Measurements from ENCODE around the gene GAK. TPM values are rescaled to one million over a fixed set of nuclear protein-coding genes. Genes with fewer than 3 reads are reported as not detected.

GAK gene
- polyA plus RNA-seq, 1 of the 3 experiments (the other 2 are of a cell fraction) = 35.9 TPM

- TF ChIP-seq TEAD4 (IDR thresholded peaks at IDR 0.05; ENCODE audit: borderline replicate concordance, insufficient read depth) (no peak), MXI1 (IDR thresholded peaks at IDR 0.05; ENCODE audit: low read depth, low read length) (no peak), JUND (IDR thresholded peaks at IDR 0.05) (no peak), RFX5 (IDR thresholded peaks at IDR 0.05; ENCODE audit: low read length) (no peak), RCOR1 (IDR thresholded peaks at IDR 0.05; ENCODE audit: low read length) (no peak), IRF3 (IDR thresholded peaks at IDR 0.05; ENCODE audit: low read depth, low read length) (no peak)
These were observed 56.2 kb downstream of the GAK start (continued) for GRCh38 chr4:875818-876423.

- H3K9ac ChIP-seq = no peak overlapping the region
- ChIA-PET POLR2A (no interaction called here), CTCF (no interaction called here)
- no peaks in the 10 kb centered on the region for H3K27me3 ChIP-seq (ENCODE audit: insufficient read depth)
- peaks cover 22 to 56% of the 10 kb centered on the region in 2 experiments for H3K36me3 ChIP-seq (replicated peaks in 1 of 2; ENCODE audit: control insufficient read depth in 1 of 2, insufficient read depth in 2 of 2, low read length in 1 of 2)
- H3F3A ChIP-seq (replicated peaks; ENCODE audit: insufficient read depth) = peaks cover under 1% of the 10 kb centered on the region
- 94% methylated on average over 15 of the region's 17 CpGs for WGBS (ENCODE audit: low lambda C conversion rate)
- H3K4me3 ChIP-seq (ENCODE audit: low read depth in 2 of 2, low read length in 1 of 2) = no peak overlapping the region
- H2AFZ ChIP-seq (ENCODE audit: low read depth) = no peak overlapping the region
- H3K9me3 ChIP-seq = no peaks in the 10 kb centered on the region
- H3K4me1 ChIP-seq (ENCODE audit: control insufficient read depth in 1 of 2, insufficient read depth in 2 of 2, low read depth in 1 of 2, low read length in 1 of 2) = no peaks in the 10 kb centered on the region
- no peak for DNase-seq
- TF ChIP-seq FOSL2 (IDR thresholded peaks at IDR 0.05; ENCODE audit: borderline replicate concordance, low read depth) = no peak
- TF ChIP-seq USF1 (IDR thresholded peaks at IDR 0.05; ENCODE audit: borderline replicate concordance, low read depth) = no peak
- TF ChIP-seq NFIC (IDR thresholded peaks at IDR 0.05; ENCODE audit: borderline replicate concordance) = no peak
- no peak for TF ChIP-seq SMC3 (IDR thresholded peaks at IDR 0.05; ENCODE audit: low read depth, low read length)
- no peak for TF ChIP-seq IRF3 (IDR thresholded peaks at IDR 0.05; ENCODE audit: low read depth, low read length)
- no peak for TF ChIP-seq RFX5 (IDR thresholded peaks at IDR 0.05; ENCODE audit: low read length)
- no peak for TF ChIP-seq NRF1 (IDR thresholded peaks at IDR 0.05; ENCODE audit: low read depth, low read length)
- TF ChIP-seq RXRA (IDR thresholded peaks at IDR 0.05; ENCODE audit: borderline replicate concordance, low read depth) = no peak
- no peak for TF ChIP-seq TAF1 (IDR thresholded peaks at IDR 0.05; ENCODE audit: borderline replicate concordance, low read depth, low read length)
- no peak for TF ChIP-seq FOXM1 (IDR thresholded peaks at IDR 0.05; ENCODE audit: low read depth)
- no peak for TF ChIP-seq SIN3A (IDR thresholded peaks at IDR 0.05; ENCODE audit: borderline replicate concordance, low read depth, low read length)
- TF ChIP-seq MXI1 (IDR thresholded peaks at IDR 0.05; ENCODE audit: low read depth, low read length) = no peak
- TF ChIP-seq MEF2A (IDR thresholded peaks at IDR 0.05; ENCODE audit: borderline replicate concordance, low read depth) = no peak
- no peak for TF ChIP-seq RCOR1 (IDR thresholded peaks at IDR 0.05; ENCODE audit: low read length)
- no peak for TF ChIP-seq GABPA (IDR thresholded peaks at IDR 0.05; ENCODE audit: low read depth)
- no peak for TF ChIP-seq ELF1 (IDR thresholded peaks at IDR 0.05)
- TF ChIP-seq CHD2 (IDR thresholded peaks at IDR 0.05; ENCODE audit: low read length, partially characterized antibody) = no peak
- no peak overlapping the region for H3K4me2 ChIP-seq
- no peaks in the 10 kb centered on the region for H3K9me2 ChIP-seq
- H3K27ac ChIP-seq (ENCODE audit: low read depth in 2 of 2, low read length in 1 of 2) = no peak overlapping the region
- no peaks in the 10 kb centered on the region for H3K79me2 ChIP-seq (ENCODE audit: insufficient read depth)
- no peaks in the 10 kb centered on the region for H4K20me1 ChIP-seq (ENCODE audit: insufficient read depth)
These were observed 56.9 kb downstream of the GAK start for GRCh38 chr4:874971-875817.

Data from SK-N-SH (cell line).